K562 (cell line): ENCODE data around the gene CUL4B. TPM values are rescaled to one million over a fixed set of nuclear protein-coding genes. Genes with fewer than 3 reads are reported as not detected.
A peak's percentile ranks its signal among the peaks of the same experiment; 100 is the strongest.

Source experiments
- ATF1 ChIP-seq, 2 experiments: fragments of 450-650 bp in 1 of 2; IDR thresholded peaks; 2 replicates each; pipeline ENCODE4 v1.6.1; 2016; ENCODE audit warnings: missing compliant biosample characterization in 1 of 2, missing genetic modification characterization in 1 of 2
- BACH1 ChIP-seq: fragments of 200-800 bp; sonication (Bioruptor generic); IDR thresholded peaks from 2 replicates; pipeline ENCODE4 v1.6.1; 2016; ENCODE audit warnings: missing genetic modification characterization, missing compliant biosample characterization
- CBX8 ChIP-seq: fragments of 200-600 bp; sonication (generic); IDR thresholded peaks from 2 replicates; pipeline ENCODE4 v1.6.1; 2012; ENCODE audit warnings: borderline replicate concordance, mixed run types, low read depth, mild to moderate bottlenecking, moderate library complexity, mixed read lengths, low read length, control low read depth, inconsistent platforms; ENCODE audit not compliant: poor library complexity, severe bottlenecking; ENCODE audit errors: extremely low read depth
- CHCHD3 ChIP-seq: fragments of 250-450 bp; sonication (Bioruptor Pico); IDR thresholded peaks from 2 replicates; pipeline ENCODE4 v2.1.2; 2022; ENCODE audit warnings: mild to moderate bottlenecking
- CREBBP ChIP-seq: IDR thresholded peaks from one replicate; pipeline ENCODE4 v1.6.1; 2012; ENCODE audit warnings: low read depth, mild to moderate bottlenecking, control low read depth, inconsistent platforms, low read length
- KHSRP ChIP-seq: fragments of 450-650 bp; IDR thresholded peaks from 2 replicates; pipeline ENCODE4 v1.6.1; 2017
- MAFK ChIP-seq: IDR thresholded peaks from 2 replicates; pipeline ENCODE4 v1.6.1; 2011; ENCODE audit warnings: low read length, improper control_type of control experiment
- POU5F1 ChIP-seq: fragments of 150-350 bp; IDR thresholded peaks from 2 replicates; pipeline ENCODE4 v1.6.1; 2014; ENCODE audit warnings: borderline replicate concordance, low read length, low read depth, mild to moderate bottlenecking; ENCODE audit not compliant: partially characterized antibody
- PTTG1 ChIP-seq: fragments of 450-650 bp; IDR thresholded peaks from 2 replicates; pipeline ENCODE4 v1.6.1; 2016; ENCODE audit warnings: low read depth, mild to moderate bottlenecking, missing genetic modification characterization, missing compliant biosample characterization
- RBM17 ChIP-seq: fragments of 200-400 bp; formaldehyde crosslinking; IDR thresholded peaks from 2 replicates; pipeline ENCODE4 v1.6.1; 2017; ENCODE audit warnings: low read depth, mild to moderate bottlenecking, low read length, borderline replicate concordance
- RBM22 ChIP-seq: fragments of 200-400 bp; formaldehyde crosslinking; IDR thresholded peaks from 2 replicates; pipeline ENCODE4 v1.6.1; 2018; ENCODE audit warnings: low read length, low read depth; ENCODE audit not compliant: poor library complexity, severe bottlenecking
- RNF2 ChIP-seq: sonication (generic); IDR thresholded peaks from 2 replicates; pipeline ENCODE4 v1.6.1; 2016
- SMAD2 ChIP-seq: fragments of 150-350 bp; IDR thresholded peaks from 2 replicates; pipeline ENCODE4 v1.6.1; 2014; ENCODE audit warnings: low read depth, mild to moderate bottlenecking, low read length
- SPI1 ChIP-seq: IDR thresholded peaks from 2 replicates; pipeline ENCODE4 v1.6.1; 2011; ENCODE audit warnings: low read depth, low read length, control low read depth, borderline replicate concordance
- SRSF7 ChIP-seq: fragments of 200-400 bp; formaldehyde crosslinking; optimal IDR thresholded peaks from 2 replicates; pipeline ENCODE3; 2017; ENCODE audit warnings: mild to moderate bottlenecking, low read depth, low read length
- TAF15 ChIP-seq: fragments of 200-400 bp; formaldehyde crosslinking; IDR thresholded peaks from 2 replicates; pipeline ENCODE4 v1.6.1; 2017; ENCODE audit warnings: mild to moderate bottlenecking, low read depth, low read length, moderate library complexity
- TOE1 ChIP-seq, 2 experiments: fragments of 450-650 bp in 1 of 2; sonication (generic) in 1 of 2; formaldehyde crosslinking in 1 of 2; IDR thresholded peaks; 2 replicates each; pipeline versions ENCODE4 v1.7.1 to v1.8.0; 2016 to 2022; ENCODE audit warnings: borderline replicate concordance in 2 of 2, mild to moderate bottlenecking in 2 of 2, antibody characterized with exemption in 1 of 2, inconsistent platforms in 1 of 2, low read depth in 1 of 2, missing genetic modification reagents in 1 of 2, moderate library complexity in 1 of 2
- WHSC1 ChIP-seq: IDR thresholded peaks from one replicate; pipeline ENCODE4 v1.6.1; 2012; ENCODE audit warnings: low read length, control low read depth, inconsistent platforms
- ZFX ChIP-seq: sonication (generic); formaldehyde crosslinking; IDR thresholded peaks from 2 replicates; pipeline ENCODE4 v1.8.0; 2022; ENCODE audit warnings: mild to moderate bottlenecking, missing genetic modification reagents, moderate library complexity
- ZNF143 ChIP-seq: sonication (generic); formaldehyde crosslinking; IDR thresholded peaks from 2 replicates; pipeline ENCODE4 v1.9.0; 2022; ENCODE audit warnings: mild to moderate bottlenecking, missing genetic modification reagents
- ZNF444 ChIP-seq: fragments of 250-450 bp; sonication (Bioruptor Pico); IDR thresholded peaks from 2 replicates; pipeline ENCODE4 v1.4.0; 2020; ENCODE audit warnings: mild to moderate bottlenecking, moderate library complexity
- polyA plus RNA-seq, 8 experiments: library from polyadenylated mRNA; depleted of rRNA in 4 of 8; stranded (reverse) in 5 of 8; unstranded in 3 of 8; fragments of >200 nt; fragmentation: Nextera tagmentation in 2 of 8; fragmentation: Illumina TruSeq in 1 of 8; extraction: Ambion mirVana in 2 of 8; extraction: Trizol in 1 of 8; gene quantifications; 2 replicates each; pipeline versions ENCODE4 v1.2.1 to v1.2.3, GENCODE V29; 2011 to 2014; ENCODE audit warnings: inconsistent platforms in 1 of 8, missing spikeins in 1 of 8
- total RNA-seq, 7 experiments: library from RNA; depleted of rRNA in 6 of 7; stranded (reverse); fragments of >200 nt in 6 of 7; fragmentation: Illumina TruSeq in 2 of 7; extraction: Trizol in 2 of 7; gene quantifications; 2 replicates each; pipeline versions ENCODE4 v1.2.1 to v1.2.3, GENCODE V29; 2011 to 2021; ENCODE audit warnings: low replicate concordance in 1 of 7
- TF ChIP-seq, protein P1 (sequence below): fragments of 200-800 bp; sonication (Bioruptor generic); IDR thresholded peaks from 2 replicates; pipeline ENCODE4 v1.6.1; 2017; ENCODE audit warnings: missing genetic modification characterization, missing compliant biosample characterization
- TF ChIP-seq, protein P2 (sequence below): fragments of 250-450 bp; sonication (Bioruptor Pico); IDR thresholded peaks from 2 replicates; pipeline ENCODE4 v1.8.0; 2021; ENCODE audit warnings: borderline replicate concordance, mild to moderate bottlenecking, moderate library complexity; ENCODE audit not compliant: poor library complexity, severe bottlenecking
- TF ChIP-seq, protein P3 (sequence below): sonication (generic); formaldehyde crosslinking; IDR thresholded peaks from 2 replicates; pipeline ENCODE4 v1.8.0; 2022; ENCODE audit warnings: mild to moderate bottlenecking, missing genetic modification reagents

The CUL4B gene
- total and polyA plus RNA-seq, 9 of the 15 experiments (the other 6 are each of a cell fraction or from before 2014, with no cell fraction given) = 15.0 to 41.7 (median 37.5) TPM

DNA sequence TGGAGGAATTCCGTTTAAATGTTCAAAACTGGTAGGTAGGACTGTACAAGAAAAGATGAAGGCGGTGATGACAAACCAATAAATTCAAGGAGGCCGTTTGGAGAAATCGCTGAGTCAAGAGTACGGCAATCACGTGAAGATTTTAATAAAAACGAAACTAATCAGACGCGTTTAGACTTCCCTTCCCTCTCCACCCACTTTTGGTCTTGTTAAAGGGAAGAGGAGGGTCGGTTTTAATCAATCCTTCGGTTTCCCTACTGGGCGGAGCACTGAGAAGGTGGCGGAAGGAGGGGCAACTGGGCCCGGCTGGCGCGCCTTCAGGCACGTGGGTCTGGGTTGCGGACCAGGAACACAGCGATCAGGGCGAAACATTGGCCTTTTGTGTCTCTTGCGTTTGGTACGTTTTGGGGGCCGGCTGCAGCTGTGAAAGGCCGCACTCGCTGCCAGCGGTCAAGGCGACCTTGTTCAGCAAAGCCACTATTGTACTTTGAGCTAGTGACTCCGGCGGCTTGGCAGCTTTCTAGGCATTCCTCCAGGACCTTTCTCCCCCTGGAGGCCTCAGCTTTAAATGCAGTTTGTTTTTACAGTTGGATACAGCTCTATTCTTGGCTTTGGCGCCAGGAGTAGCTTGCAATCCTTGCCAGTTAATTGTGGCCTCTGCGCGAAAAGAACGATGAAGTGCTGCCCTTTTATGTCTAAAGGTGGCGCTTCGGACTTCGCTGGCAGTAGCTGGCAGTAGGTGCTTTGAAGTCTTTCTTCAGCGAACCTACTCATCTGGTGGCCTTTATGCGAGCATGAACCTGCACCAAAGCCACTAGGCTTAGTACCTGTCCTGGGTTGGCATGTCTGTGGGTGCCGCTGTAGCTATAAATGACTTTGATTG lies 74.9 kb downstream of the CUL4B start (continued):
- TF ChIP-seq, protein P1, sequence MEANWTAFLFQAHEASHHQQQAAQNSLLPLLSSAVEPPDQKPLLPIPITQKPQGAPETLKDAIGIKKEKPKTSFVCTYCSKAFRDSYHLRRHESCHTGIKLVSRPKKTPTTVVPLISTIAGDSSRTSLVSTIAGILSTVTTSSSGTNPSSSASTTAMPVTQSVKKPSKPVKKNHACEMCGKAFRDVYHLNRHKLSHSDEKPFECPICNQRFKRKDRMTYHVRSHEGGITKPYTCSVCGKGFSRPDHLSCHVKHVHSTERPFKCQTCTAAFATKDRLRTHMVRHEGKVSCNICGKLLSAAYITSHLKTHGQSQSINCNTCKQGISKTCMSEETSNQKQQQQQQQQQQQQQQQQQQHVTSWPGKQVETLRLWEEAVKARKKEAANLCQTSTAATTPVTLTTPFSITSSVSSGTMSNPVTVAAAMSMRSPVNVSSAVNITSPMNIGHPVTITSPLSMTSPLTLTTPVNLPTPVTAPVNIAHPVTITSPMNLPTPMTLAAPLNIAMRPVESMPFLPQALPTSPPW (CRISPR knock-in tag) = peak; percentile 80
- no peak for TF ChIP-seq WHSC1
- TF ChIP-seq ZNF444 (CRISPR knock-in tag) = no peak
- TF ChIP-seq CREBBP = no peak
- no peak for TF ChIP-seq RBM17
- TF ChIP-seq RNF2 = peak; percentile 76
- no peak for TF ChIP-seq SMAD2
- no peak for TF ChIP-seq CHCHD3 (CRISPR knock-in tag)
- TF ChIP-seq POU5F1 = no peak
- TF ChIP-seq TAF15 = no peak
- TF ChIP-seq TOE1 (IDR thresholded peaks at IDR 0.05; ENCODE audit: borderline replicate concordance) = peak; percentile 43; the same call in 1 of the 2 replicates
- TF ChIP-seq TOE1 (CRISPR knock-in tag; IDR thresholded peaks at IDR 0.05; ENCODE audit: borderline replicate concordance, low read depth) = no peak
- TF ChIP-seq, protein P2, sequence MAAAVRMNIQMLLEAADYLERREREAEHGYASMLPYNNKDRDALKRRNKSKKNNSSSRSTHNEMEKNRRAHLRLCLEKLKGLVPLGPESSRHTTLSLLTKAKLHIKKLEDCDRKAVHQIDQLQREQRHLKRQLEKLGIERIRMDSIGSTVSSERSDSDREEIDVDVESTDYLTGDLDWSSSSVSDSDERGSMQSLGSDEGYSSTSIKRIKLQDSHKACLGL (CRISPR knock-in tag) = no peak
- TF ChIP-seq ZFX (CRISPR knock-in tag) = peak; percentile 91
- TF ChIP-seq BACH1 (tag) = peak; percentile 97
- TF ChIP-seq ATF1 (CRISPR knock-in tag; IDR thresholded peaks at IDR 0.05) = no peak
- TF ChIP-seq ATF1 (tag; IDR thresholded peaks at IDR 0.05) = peak; percentile 55
- TF ChIP-seq RBM22 = no peak
- TF ChIP-seq KHSRP = no peak
- no peak for TF ChIP-seq SRSF7
- no peak for TF ChIP-seq CBX8
- peak; percentile 31; the same call in 1 of the 2 replicates for TF ChIP-seq SPI1
- TF ChIP-seq ZNF143 (CRISPR knock-in tag) = no peak
- TF ChIP-seq, protein P3, sequence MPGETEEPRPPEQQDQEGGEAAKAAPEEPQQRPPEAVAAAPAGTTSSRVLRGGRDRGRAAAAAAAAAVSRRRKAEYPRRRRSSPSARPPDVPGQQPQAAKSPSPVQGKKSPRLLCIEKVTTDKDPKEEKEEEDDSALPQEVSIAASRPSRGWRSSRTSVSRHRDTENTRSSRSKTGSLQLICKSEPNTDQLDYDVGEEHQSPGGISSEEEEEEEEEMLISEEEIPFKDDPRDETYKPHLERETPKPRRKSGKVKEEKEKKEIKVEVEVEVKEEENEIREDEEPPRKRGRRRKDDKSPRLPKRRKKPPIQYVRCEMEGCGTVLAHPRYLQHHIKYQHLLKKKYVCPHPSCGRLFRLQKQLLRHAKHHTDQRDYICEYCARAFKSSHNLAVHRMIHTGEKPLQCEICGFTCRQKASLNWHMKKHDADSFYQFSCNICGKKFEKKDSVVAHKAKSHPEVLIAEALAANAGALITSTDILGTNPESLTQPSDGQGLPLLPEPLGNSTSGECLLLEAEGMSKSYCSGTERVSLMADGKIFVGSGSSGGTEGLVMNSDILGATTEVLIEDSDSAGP (CRISPR knock-in tag) = no peak
- TF ChIP-seq PTTG1 (tag) = 0 out of 2 replicates have a peak, but pooled peaks have one; percentile 20
- peak; percentile 80 for TF ChIP-seq MAFK
